Endodermal cell (in vitro differentiated cells): ENCODE results near the gene NPAS3. TPM values are rescaled to one million over a fixed set of nuclear protein-coding genes. Genes with fewer than 3 reads are reported as not detected.

Source experiments
- DNase-seq: peaks from one replicate; pipeline ENCODE4 v3.0.0-alpha.2; 2017
- H3K27ac ChIP-seq: 2 replicates; pipeline ENCODE4 v1.5.1; 2013; ENCODE audit warnings: mild to moderate bottlenecking, low read depth, low read length, moderate library complexity
- H3K27me3 ChIP-seq: 2 replicates; pipeline ENCODE4 v1.6.1; 2013; ENCODE audit warnings: mild to moderate bottlenecking, low read length, moderate library complexity; ENCODE audit not compliant: insufficient read depth, control insufficient read depth, poor library complexity, severe bottlenecking
- H3K36me3 ChIP-seq: 2 replicates; pipeline ENCODE4 v1.7.0; 2013; ENCODE audit warnings: mild to moderate bottlenecking, low read length, moderate library complexity; ENCODE audit not compliant: control insufficient read depth, insufficient read depth
- H3K4me1 ChIP-seq: one replicate; pipeline ENCODE4 v1.7.0; 2013; ENCODE audit warnings: low read length; ENCODE audit not compliant: control insufficient read depth, insufficient read depth
- H3K4me3 ChIP-seq: 2 replicates; pipeline ENCODE4 v1.5.1; 2013; ENCODE audit warnings: mild to moderate bottlenecking, low read length, moderate library complexity
- H3K9ac ChIP-seq: 2 replicates; pipeline ENCODE4 v1.6.1; 2013; ENCODE audit warnings: mild to moderate bottlenecking, low read length, moderate library complexity; ENCODE audit not compliant: poor library complexity, severe bottlenecking; ENCODE audit errors: extremely low read depth
- H3K9me3 ChIP-seq: 2 replicates; pipeline ENCODE4 v1.6.1; 2013; ENCODE audit warnings: mild to moderate bottlenecking, low read length, moderate library complexity; ENCODE audit not compliant: control insufficient read depth
- H3K27ac Mint-ChIP-seq: 2 replicates; pipeline ENCODE4 v1.8.0; 2020; ENCODE audit warnings: mixed read lengths
- H3K27me3 Mint-ChIP-seq: 2 replicates; pipeline ENCODE4 v1.8.0; 2021; ENCODE audit warnings: mild to moderate bottlenecking, mixed read lengths; ENCODE audit not compliant: insufficient read depth
- H3K36me3 Mint-ChIP-seq: 2 replicates; pipeline ENCODE4 v1.8.0; 2020; ENCODE audit warnings: low read depth, mixed read lengths
- H3K4me1 Mint-ChIP-seq: 2 replicates; pipeline ENCODE4 v1.8.0; 2020; ENCODE audit warnings: mixed read lengths
- H3K4me3 Mint-ChIP-seq: 2 replicates; pipeline ENCODE4 v1.8.0; 2020; ENCODE audit warnings: mild to moderate bottlenecking, moderate library complexity, mixed read lengths
- H3K9me3 Mint-ChIP-seq: 2 replicates; pipeline ENCODE4 v1.8.0; 2020; ENCODE audit warnings: mild to moderate bottlenecking, mixed read lengths
- CTCF ChIP-seq: fragments of 200-600 bp; sonication (generic); conservative IDR thresholded peaks from 2 replicates; pipeline ENCODE4 v1.5.0; 2021; ENCODE audit warnings: antibody characterized with exemption, mild to moderate bottlenecking
- whole genome bisulfite sequencing, 2 experiments: methylation state at CpG; one replicate each; pipeline versions ENCODE4 v1.1.5 to v1.1.7; 2013; ENCODE audit warnings: missing lambda C conversion rate in 2 of 2, mixed read lengths in 1 of 2; ENCODE audit not compliant: insufficient coverage in 1 of 2, insufficient read length in 1 of 2; 5-methylcytosine and 5-hydroxymethylcytosine counted together
- total RNA-seq, 2 donors: library from RNA; stranded (reverse); fragmentation: NEBNext Ultra II Directional in 1 of 2; extraction: Animal tissue kit (Norgen Biotek cat#: 25700) in 1 of 2; gene quantifications; 2 replicates in 1 of 2; 3 replicates in 1 of 2; pipeline ENCODE4 v1.2.1, GENCODE V29; 2021

Gene NPAS3
- total RNA-seq, 2 donors from 2014 or later: 1.4 to 1.6 TPM

GRCh38 chr14:33777681-33778080 lies 839.0 kb downstream of the NPAS3 start:
- Histone ChIP-seq H3K27me3 (no peaks in the 10 kb centered on the region), H3K4me3 (no peak overlapping the region), H3K9me3 (no peaks in the 10 kb centered on the region), H3K27ac (no peak overlapping the region), H3K9ac (no peak overlapping the region), H3K4me1 (peaks cover 5% of the 10 kb centered on the region), H3K36me3 (no peaks in the 10 kb centered on the region)
- no peak for DNase-seq
- TF ChIP-seq CTCF: no peak
- H3K36me3 Mint-ChIP-seq: no peaks in the 10 kb centered on the region
- no peaks in the 10 kb centered on the region for H3K9me3 Mint-ChIP-seq
- peaks cover 4% of the 10 kb centered on the region for H3K4me1 Mint-ChIP-seq
- no peak overlapping the region for H3K27ac Mint-ChIP-seq
- 73 to 90% methylated on average over 7 of the region's 7 CpGs for WGBS, 2 experiments
- no peaks in the 10 kb centered on the region for H3K27me3 Mint-ChIP-seq
- no peak overlapping the region for H3K4me3 Mint-ChIP-seq

GRCh38 chr14:33780035-33780434 lies 841.4 kb downstream of the NPAS3 start:
- Histone ChIP-seq H3K27ac (no peak overlapping the region), H3K9me3 (no peaks in the 10 kb centered on the region), H3K9ac (no peak overlapping the region), H3K36me3 (no peaks in the 10 kb centered on the region), H3K27me3 (no peaks in the 10 kb centered on the region), H3K4me3 (no peak overlapping the region), H3K4me1 (peaks cover 2% of the 10 kb centered on the region)
- Mint-ChIP-seq H3K36me3 (no peaks in the 10 kb centered on the region), H3K4me1 (peaks cover 3% of the 10 kb centered on the region), H3K27me3 (no peaks in the 10 kb centered on the region), H3K4me3 (no peak overlapping the region), H3K27ac (no peak overlapping the region), H3K9me3 (no peaks in the 10 kb centered on the region)
- DNase-seq: no peak
- WGBS, 2 experiments: 93 to 94% methylated on average over 4 of the region's 4 CpGs
- no peak for TF ChIP-seq CTCF

GRCh38 chr14:33781236-33781635 lies 842.6 kb downstream of the NPAS3 start:
- Histone ChIP-seq H3K4me3 (no peak overlapping the region), H3K36me3 (no peaks in the 10 kb centered on the region), H3K27me3 (no peaks in the 10 kb centered on the region), H3K9me3 (no peaks in the 10 kb centered on the region), H3K9ac (no peak overlapping the region), H3K27ac (no peak overlapping the region), H3K4me1 (no peaks in the 10 kb centered on the region)
- no peak for DNase-seq
- 86% methylated on average over 1 of the region's 2 CpGs; no CpG with 5 or more reads in 1 of the 2 experiments for WGBS, 2 experiments
- Mint-ChIP-seq H3K36me3 (no peaks in the 10 kb centered on the region), H3K4me1 (peaks cover 7% of the 10 kb centered on the region), H3K27ac (no peak overlapping the region), H3K27me3 (no peaks in the 10 kb centered on the region), H3K9me3 (no peaks in the 10 kb centered on the region), H3K4me3 (no peak overlapping the region)
- TF ChIP-seq CTCF: no peak
